Measurements from ENCODE around the gene PHETA2. TPM values are rescaled to one million over a fixed set of nuclear protein-coding genes. Genes with fewer than 3 reads are reported as not detected.
A peak's percentile ranks its signal among the peaks of the same experiment; 100 is the strongest.

PHETA2 gene
- total and polyA plus RNA-seq, 2 of the 13 experiments (the other 11 are each of a cell fraction or from before 2014, with no cell fraction given) = 0.07 TPM; not detected in 1

DNA sequence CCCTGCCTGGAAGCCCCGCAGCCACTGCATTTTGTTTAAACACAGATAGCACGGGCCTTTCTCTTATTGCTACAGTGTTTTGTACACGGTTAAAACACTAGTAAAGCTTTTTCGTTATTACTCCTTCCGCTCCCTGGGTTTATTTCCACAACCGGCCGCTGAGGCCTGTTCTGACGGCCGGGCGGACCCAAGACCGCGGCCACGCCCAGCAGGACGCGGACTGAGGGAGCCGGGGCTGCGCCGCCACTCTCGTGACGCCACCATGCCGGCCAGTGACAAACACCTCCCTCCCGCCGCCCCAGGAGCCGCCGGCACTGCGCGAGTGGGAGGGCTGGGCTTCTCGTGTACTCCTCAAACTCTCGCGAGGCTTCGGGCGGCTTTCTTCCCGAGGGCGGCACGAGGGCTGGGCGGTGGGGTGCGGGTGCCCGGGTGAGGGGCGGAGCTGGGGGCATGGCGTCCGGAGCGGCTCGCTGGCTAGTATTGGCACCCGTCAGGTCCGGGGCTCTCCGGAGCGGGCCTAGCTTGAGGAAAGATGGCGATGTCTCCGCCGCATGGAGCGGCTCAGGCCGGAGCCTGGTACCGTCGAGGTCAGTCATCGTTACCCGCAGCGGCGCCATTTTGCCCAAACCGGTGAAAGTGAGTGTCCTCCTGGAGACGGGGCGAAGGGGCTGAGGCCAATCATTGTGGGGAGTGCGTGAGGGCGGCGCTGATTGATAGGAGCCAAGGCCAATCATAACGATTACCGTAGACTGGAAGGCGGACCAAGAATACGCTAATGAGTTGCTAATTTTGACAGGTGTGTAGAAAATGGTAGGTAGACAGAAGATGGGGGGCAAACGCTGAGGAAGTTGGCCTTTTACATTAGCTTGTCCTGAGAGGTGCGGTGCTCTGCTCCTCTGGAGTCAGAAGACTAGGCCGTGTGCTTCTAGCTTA is 5.5 kb downstream of the PHETA2 start, which contains the start of gene SMDT1 (continued):
- peak; percentile 78; the same call in 1 of the 2 replicates for TF ChIP-seq ZNF451 (CRISPR knock-in tag; IDR thresholded peaks at IDR 0.05)
- TF ChIP-seq, protein P1, sequence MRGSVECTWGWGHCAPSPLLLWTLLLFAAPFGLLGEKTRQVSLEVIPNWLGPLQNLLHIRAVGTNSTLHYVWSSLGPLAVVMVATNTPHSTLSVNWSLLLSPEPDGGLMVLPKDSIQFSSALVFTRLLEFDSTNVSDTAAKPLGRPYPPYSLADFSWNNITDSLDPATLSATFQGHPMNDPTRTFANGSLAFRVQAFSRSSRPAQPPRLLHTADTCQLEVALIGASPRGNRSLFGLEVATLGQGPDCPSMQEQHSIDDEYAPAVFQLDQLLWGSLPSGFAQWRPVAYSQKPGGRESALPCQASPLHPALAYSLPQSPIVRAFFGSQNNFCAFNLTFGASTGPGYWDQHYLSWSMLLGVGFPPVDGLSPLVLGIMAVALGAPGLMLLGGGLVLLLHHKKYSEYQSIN (CRISPR knock-in tag; IDR thresholded peaks at IDR 0.05; ENCODE audit: borderline replicate concordance) = no peak
- no peak for TF ChIP-seq JDP2 (CRISPR knock-in tag; IDR thresholded peaks at IDR 0.05; ENCODE audit: borderline replicate concordance)
- TF ChIP-seq, protein P2, sequence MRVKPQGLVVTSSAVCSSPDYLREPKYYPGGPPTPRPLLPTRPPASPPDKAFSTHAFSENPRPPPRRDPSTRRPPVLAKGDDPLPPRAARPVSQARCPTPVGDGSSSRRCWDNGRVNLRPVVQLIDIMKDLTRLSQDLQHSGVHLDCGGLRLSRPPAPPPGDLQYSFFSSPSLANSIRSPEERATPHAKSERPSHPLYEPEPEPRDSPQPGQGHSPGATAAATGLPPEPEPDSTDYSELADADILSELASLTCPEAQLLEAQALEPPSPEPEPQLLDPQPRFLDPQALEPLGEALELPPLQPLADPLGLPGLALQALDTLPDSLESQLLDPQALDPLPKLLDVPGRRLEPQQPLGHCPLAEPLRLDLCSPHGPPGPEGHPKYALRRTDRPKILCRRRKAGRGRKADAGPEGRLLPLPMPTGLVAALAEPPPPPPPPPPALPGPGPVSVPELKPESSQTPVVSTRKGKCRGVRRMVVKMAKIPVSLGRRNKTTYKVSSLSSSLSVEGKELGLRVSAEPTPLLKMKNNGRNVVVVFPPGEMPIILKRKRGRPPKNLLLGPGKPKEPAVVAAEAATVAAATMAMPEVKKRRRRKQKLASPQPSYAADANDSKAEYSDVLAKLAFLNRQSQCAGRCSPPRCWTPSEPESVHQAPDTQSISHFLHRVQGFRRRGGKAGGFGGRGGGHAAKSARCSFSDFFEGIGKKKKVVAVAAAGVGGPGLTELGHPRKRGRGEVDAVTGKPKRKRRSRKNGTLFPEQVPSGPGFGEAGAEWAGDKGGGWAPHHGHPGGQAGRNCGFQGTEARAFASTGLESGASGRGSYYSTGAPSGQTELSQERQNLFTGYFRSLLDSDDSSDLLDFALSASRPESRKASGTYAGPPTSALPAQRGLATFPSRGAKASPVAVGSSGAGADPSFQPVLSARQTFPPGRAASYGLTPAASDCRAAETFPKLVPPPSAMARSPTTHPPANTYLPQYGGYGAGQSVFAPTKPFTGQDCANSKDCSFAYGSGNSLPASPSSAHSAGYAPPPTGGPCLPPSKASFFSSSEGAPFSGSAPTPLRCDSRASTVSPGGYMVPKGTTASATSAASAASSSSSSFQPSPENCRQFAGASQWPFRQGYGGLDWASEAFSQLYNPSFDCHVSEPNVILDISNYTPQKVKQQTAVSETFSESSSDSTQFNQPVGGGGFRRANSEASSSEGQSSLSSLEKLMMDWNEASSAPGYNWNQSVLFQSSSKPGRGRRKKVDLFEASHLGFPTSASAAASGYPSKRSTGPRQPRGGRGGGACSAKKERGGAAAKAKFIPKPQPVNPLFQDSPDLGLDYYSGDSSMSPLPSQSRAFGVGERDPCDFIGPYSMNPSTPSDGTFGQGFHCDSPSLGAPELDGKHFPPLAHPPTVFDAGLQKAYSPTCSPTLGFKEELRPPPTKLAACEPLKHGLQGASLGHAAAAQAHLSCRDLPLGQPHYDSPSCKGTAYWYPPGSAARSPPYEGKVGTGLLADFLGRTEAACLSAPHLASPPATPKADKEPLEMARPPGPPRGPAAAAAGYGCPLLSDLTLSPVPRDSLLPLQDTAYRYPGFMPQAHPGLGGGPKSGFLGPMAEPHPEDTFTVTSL (CRISPR knock-in tag; IDR thresholded peaks at IDR 0.05; ENCODE audit: borderline replicate concordance) = no peak
- no peak for TF ChIP-seq ZFP36L2 (CRISPR knock-in tag; IDR thresholded peaks at IDR 0.05)
- TF ChIP-seq, protein P3, sequence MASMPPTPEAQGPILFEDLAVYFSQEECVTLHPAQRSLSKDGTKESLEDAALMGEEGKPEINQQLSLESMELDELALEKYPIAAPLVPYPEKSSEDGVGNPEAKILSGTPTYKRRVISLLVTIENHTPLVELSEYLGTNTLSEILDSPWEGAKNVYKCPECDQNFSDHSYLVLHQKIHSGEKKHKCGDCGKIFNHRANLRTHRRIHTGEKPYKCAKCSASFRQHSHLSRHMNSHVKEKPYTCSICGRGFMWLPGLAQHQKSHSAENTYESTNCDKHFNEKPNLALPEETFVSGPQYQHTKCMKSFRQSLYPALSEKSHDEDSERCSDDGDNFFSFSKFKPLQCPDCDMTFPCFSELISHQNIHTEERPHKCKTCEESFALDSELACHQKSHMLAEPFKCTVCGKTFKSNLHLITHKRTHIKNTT (CRISPR knock-in tag; IDR thresholded peaks at IDR 0.05) = no peak
- TF ChIP-seq MIER2 (CRISPR knock-in tag; IDR thresholded peaks at IDR 0.05) = no peak
- TF ChIP-seq, protein P4, sequence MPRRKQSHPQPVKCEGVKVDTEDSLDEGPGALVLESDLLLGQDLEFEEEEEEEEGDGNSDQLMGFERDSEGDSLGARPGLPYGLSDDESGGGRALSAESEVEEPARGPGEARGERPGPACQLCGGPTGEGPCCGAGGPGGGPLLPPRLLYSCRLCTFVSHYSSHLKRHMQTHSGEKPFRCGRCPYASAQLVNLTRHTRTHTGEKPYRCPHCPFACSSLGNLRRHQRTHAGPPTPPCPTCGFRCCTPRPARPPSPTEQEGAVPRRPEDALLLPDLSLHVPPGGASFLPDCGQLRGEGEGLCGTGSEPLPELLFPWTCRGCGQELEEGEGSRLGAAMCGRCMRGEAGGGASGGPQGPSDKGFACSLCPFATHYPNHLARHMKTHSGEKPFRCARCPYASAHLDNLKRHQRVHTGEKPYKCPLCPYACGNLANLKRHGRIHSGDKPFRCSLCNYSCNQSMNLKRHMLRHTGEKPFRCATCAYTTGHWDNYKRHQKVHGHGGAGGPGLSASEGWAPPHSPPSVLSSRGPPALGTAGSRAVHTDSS (CRISPR knock-in tag; conservative IDR thresholded peaks at IDR 0.05) = no peak
- TF ChIP-seq, protein P5, sequence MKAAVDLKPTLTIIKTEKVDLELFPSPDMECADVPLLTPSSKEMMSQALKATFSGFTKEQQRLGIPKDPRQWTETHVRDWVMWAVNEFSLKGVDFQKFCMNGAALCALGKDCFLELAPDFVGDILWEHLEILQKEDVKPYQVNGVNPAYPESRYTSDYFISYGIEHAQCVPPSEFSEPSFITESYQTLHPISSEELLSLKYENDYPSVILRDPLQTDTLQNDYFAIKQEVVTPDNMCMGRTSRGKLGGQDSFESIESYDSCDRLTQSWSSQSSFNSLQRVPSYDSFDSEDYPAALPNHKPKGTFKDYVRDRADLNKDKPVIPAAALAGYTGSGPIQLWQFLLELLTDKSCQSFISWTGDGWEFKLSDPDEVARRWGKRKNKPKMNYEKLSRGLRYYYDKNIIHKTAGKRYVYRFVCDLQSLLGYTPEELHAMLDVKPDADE (CRISPR knock-in tag; IDR thresholded peaks at IDR 0.05) = 0 out of 2 replicates have a peak, but pooled peaks have one; percentile 55
- no peak for TF ChIP-seq ZNF263 (CRISPR knock-in tag; IDR thresholded peaks at IDR 0.05)
- peak; percentile 95 for TF ChIP-seq NFYC (CRISPR knock-in tag; IDR thresholded peaks at IDR 0.05)
- no peak for TF ChIP-seq SMYD3 (CRISPR knock-in tag; IDR thresholded peaks at IDR 0.05)
- TF ChIP-seq CEBPB (IDR thresholded peaks at IDR 0.05; ENCODE audit: borderline replicate concordance, low read depth, low read length) = no peak
- peak; percentile 85 for TF ChIP-seq BRD4 (CRISPR knock-in tag; IDR thresholded peaks at IDR 0.05)
